ENCODE data around the gene PIH1D1.
A peak's percentile ranks its signal among the peaks of the same experiment; 100 is the strongest.

PIH1D1 gene

DNA sequence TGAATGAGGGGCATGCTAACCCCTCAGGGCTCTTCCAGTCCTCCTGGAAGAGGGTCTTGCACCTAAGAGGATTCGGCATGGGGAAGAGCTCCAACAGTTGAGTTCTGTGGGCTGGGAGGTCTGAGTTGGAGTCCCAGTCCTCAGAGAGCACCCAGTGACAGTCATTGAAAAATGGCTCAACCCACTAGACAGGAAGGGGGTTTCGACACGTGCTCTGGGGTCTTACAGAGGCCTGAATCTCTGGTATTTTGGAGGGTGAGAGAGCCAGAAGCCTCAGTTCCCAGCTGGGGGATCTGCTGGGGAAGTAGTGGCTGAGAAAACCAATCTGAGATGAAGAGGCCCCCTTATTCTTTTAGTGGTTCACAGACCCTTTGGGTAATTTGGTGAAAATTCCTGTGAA is 37.4 kb downstream of the PIH1D1 start:
- Histone ChIP-seq H3K36me3 (no peaks in the 10 kb centered on the region), H3K4me3 (ENCODE audit: low read depth, low read length) (no peak overlapping the region), H3K27me3 (no peaks in the 10 kb centered on the region), H3K4me1 (peaks cover 19% of the 10 kb centered on the region), H3K9me3 (no peaks in the 10 kb centered on the region)
- DNase-seq: no peak
- TF ChIP-seq, protein P1, sequence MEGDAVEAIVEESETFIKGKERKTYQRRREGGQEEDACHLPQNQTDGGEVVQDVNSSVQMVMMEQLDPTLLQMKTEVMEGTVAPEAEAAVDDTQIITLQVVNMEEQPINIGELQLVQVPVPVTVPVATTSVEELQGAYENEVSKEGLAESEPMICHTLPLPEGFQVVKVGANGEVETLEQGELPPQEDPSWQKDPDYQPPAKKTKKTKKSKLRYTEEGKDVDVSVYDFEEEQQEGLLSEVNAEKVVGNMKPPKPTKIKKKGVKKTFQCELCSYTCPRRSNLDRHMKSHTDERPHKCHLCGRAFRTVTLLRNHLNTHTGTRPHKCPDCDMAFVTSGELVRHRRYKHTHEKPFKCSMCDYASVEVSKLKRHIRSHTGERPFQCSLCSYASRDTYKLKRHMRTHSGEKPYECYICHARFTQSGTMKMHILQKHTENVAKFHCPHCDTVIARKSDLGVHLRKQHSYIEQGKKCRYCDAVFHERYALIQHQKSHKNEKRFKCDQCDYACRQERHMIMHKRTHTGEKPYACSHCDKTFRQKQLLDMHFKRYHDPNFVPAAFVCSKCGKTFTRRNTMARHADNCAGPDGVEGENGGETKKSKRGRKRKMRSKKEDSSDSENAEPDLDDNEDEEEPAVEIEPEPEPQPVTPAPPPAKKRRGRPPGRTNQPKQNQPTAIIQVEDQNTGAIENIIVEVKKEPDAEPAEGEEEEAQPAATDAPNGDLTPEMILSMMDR (IDR thresholded peaks at IDR 0.05; ENCODE audit: low read depth, low read length): no peak

DNA sequence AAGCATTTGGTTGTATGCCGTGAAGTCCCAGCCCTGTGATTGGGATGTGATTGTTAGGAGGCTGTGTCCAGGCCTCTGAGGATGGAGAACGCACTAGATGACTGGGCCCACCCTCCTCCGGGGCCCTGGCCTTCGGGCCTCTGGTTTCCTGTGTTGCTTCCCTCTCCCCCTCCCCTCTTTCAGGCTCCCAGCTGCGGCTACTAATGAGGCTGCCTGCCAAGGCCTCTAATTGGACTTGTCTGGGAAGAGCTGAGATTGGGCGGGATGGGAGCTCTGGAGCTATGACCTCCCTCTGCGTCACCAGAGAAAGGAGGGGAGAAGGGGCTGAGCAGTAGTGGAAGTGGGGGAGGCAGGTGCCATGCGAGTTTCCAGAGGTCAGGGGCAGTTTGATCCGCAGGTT is 38.3 kb downstream of the PIH1D1 start:
- DNase-seq: peak; percentile 82
- Histone ChIP-seq H3K4me3 (ENCODE audit: low read depth, low read length) (no peak overlapping the region), H3K4me1 (peaks cover 19% of the 10 kb centered on the region), H3K9me3 (no peaks in the 10 kb centered on the region), H3K27me3 (no peaks in the 10 kb centered on the region), H3K36me3 (no peaks in the 10 kb centered on the region)
- TF ChIP-seq, protein P1 (IDR thresholded peaks at IDR 0.05; ENCODE audit: low read depth, low read length): no peak

DNA sequence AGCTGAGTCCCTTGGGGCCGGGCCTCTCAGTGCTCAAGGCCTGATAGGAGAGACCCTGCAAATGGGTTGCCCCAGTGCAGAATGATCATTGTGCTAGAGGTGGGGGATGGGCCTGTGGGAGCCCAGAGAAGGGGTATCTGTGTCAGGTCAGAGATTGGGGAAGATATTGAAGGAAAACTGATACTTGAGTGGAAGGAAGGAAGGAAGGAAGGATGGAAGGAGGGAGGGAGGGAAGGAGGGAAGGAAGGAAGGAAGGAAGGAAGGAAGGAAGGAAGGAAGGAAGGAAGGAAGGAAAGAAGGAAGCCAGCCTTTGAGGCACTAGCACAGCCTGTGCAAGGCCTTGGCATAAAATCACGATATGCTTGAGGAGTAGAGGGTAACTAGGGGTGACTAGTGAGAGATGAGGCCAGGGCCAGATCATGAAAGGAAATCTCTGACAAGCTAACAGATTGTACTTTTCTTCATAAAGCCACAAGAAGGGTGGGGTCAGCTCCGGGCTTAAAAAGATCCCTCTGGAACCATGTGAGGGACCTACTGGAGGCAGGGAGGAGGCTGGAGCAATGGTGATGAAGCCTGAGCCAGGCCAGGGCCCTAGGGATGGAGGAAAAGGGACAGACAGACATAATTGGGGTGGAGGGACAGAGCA is 39.8 kb downstream of the PIH1D1 start:
- H3K4me3 ChIP-seq (ENCODE audit: low read depth, low read length): no peak overlapping the region
- no peaks in the 10 kb centered on the region for H3K9me3 ChIP-seq
- no peak for DNase-seq
- no peaks in the 10 kb centered on the region for H3K27me3 ChIP-seq
- no peaks in the 10 kb centered on the region for H3K36me3 ChIP-seq
- TF ChIP-seq, protein P1 (IDR thresholded peaks at IDR 0.05; ENCODE audit: low read depth, low read length): no peak
- H3K4me1 ChIP-seq: peaks cover 19% of the 10 kb centered on the region

DNA sequence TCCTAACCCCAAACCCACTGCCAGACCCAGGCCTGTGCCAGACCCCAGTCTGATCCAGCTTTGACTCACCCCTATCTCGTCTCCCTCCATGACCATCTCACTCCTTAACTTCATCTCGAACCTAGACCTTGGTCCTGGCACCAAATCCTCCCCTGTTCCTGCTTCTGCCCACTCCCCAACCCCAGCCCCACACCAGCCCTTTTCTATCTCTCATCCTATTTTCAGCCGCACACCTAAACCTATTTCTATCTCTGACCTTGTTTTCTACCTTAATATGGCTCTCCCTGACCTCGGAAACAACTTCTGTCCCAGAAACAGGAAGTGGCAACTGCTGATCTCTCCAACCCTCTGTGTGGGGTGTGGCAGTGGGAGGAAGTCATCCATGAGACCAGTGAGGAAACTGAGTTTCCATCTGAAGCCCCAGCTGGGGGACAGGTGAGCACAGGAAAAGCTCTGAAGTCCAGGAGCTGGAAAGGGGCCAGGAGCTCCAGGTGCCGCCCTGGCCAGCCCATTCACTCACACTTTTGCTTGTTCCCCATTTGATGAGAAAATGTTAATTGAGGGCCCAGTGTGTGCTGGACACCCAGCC is 42.1 kb downstream of the PIH1D1 start:
- peaks cover 11% of the 10 kb centered on the region for H3K4me1 ChIP-seq
- H3K36me3 ChIP-seq: no peaks in the 10 kb centered on the region
- no peak for DNase-seq
- no peak overlapping the region for H3K4me3 ChIP-seq (ENCODE audit: low read depth, low read length)
- TF ChIP-seq, protein P1 (IDR thresholded peaks at IDR 0.05; ENCODE audit: low read depth, low read length): no peak
- no peaks in the 10 kb centered on the region for H3K9me3 ChIP-seq
- no peaks in the 10 kb centered on the region for H3K27me3 ChIP-seq

DNA sequence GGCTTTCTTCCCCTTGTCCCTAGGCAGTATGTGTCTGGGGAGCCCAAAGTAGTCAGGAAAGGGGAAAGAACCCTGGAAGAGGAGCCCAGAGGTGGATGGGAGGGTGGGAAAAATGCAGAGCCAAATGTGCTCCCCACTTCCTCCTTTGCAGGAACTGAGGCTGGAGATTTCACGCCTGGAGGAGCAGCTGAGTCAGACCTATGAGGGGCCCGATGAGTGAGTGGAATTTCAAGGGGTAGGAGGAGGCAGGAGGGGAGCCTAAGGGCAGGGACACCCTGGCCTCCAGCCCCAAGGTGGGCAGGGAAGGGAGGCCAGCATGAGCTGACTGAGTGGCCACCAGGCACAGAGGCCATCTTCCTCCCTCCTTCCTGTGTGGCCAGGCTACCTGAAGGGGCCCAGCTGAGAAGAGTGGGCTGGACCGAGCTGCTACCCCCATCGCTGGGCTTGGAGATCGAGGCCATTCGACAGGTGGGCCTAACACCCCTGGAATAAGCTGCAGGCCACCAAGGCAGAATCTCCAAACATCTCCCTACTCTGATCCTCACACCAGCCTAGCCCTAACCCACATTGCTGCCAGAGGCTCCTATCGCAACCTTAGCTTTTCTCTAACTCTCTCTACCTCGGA is 42.7 kb downstream of the PIH1D1 start:
- DNase-seq: no peak
- TF ChIP-seq, protein P1 (IDR thresholded peaks at IDR 0.05; ENCODE audit: low read depth, low read length): no peak
- Histone ChIP-seq H3K36me3 (no peaks in the 10 kb centered on the region), H3K27me3 (no peaks in the 10 kb centered on the region), H3K4me3 (ENCODE audit: low read depth, low read length) (no peak overlapping the region), H3K4me1 (peaks cover 7% of the 10 kb centered on the region), H3K9me3 (no peaks in the 10 kb centered on the region)

DNA sequence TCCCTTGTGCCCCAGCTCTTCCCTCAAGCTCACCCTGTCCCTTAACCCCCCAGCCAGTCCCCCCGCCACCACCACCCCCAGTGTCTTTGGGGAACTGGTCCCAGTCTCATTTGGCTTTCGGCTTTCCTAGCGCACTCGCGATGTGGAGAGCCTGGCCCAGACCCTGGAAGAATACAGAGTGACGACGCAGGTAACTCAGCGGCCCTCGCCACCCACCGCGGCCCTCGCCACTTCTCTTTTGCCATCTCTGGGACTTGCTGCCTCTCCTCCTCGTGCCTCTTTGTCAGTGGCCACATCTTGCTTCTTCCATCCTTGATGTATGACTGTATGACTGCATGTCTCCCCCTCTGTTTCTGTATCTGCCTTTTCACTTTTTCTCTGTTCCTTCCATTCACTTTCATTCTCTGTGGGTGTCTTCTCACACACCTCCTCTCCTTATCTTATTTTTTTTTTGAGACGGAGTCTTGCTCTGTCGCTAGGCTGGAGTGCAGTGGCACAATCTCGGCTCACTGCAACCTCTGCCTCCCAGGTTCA is 44.1 kb downstream of the PIH1D1 start:
- H3K9me3 ChIP-seq: no peaks in the 10 kb centered on the region
- no peaks in the 10 kb centered on the region for H3K27me3 ChIP-seq
- H3K4me3 ChIP-seq (ENCODE audit: low read depth, low read length): no peak overlapping the region
- H3K36me3 ChIP-seq: no peaks in the 10 kb centered on the region
- no peak for DNase-seq
- H3K4me1 ChIP-seq: no peaks in the 10 kb centered on the region
- TF ChIP-seq, protein P1 (IDR thresholded peaks at IDR 0.05; ENCODE audit: low read depth, low read length): no peak

Measured in BE2C (cell line).